Kidney epithelial cell (primary cell): ENCODE data around the gene COPE. TPM values are rescaled to one million over a fixed set of nuclear protein-coding genes. Genes with fewer than 3 reads are reported as not detected.
A peak's percentile ranks its signal among the peaks of the same experiment; 100 is the strongest.

Source experiments
- DNase-seq: peaks from one replicate; pipeline ENCODE4 v3.0.0-alpha.2; 2010; ENCODE audit warnings: low read depth
- H3K27me3 ChIP-seq: 2 replicates; pipeline ENCODE4 v1.6.0; 2011; ENCODE audit warnings: low read length; ENCODE audit not compliant: control insufficient read depth, insufficient read depth
- H3K36me3 ChIP-seq: 2 replicates; pipeline ENCODE4 v1.5.1; 2011; ENCODE audit warnings: low read length; ENCODE audit not compliant: control insufficient read depth, insufficient read depth
- H3K4me3 ChIP-seq: 2 replicates; pipeline ENCODE4 v1.5.1; 2011; ENCODE audit warnings: low read depth, mild to moderate bottlenecking, control low read depth, low read length
- total RNA-seq: library from RNA; depleted of rRNA; stranded (reverse); fragments of >200 nt; gene quantifications from 2 replicates; pipeline ENCODE4 v1.2.3, GENCODE V29; 2015
- TF ChIP-seq, protein P1 (sequence below): IDR thresholded peaks from 2 replicates; pipeline ENCODE4 v1.5.1; 2011; ENCODE audit warnings: mild to moderate bottlenecking, moderate library complexity, low read length, control low read depth, inconsistent platforms; ENCODE audit not compliant: insufficient read depth, poor library complexity, severe bottlenecking

Gene COPE
- total RNA-seq, 1 donor from 2014 or later: 437 TPM

DNA sequence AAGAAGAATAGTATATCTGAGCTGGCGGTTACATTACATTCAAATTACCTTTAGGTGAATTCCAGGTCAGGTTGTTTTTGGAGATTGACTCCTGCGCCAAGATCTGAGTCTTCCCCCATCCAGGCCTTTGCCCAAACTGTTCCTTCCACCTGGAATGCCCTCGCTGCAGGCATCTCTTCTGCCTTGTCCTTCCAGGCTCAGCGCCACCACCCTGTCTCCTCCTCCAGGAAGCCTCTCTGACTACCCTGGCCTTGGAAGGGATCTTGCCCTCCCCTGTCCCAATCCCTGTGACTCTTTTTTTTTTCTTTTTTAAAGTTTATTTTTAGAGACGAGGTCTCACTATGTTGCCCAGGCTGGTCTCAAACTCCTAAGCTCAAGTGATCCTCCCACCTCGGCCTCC, 23.5 kb upstream of the COPE start:
- DNase-seq: no peak
- TF ChIP-seq, protein P1, sequence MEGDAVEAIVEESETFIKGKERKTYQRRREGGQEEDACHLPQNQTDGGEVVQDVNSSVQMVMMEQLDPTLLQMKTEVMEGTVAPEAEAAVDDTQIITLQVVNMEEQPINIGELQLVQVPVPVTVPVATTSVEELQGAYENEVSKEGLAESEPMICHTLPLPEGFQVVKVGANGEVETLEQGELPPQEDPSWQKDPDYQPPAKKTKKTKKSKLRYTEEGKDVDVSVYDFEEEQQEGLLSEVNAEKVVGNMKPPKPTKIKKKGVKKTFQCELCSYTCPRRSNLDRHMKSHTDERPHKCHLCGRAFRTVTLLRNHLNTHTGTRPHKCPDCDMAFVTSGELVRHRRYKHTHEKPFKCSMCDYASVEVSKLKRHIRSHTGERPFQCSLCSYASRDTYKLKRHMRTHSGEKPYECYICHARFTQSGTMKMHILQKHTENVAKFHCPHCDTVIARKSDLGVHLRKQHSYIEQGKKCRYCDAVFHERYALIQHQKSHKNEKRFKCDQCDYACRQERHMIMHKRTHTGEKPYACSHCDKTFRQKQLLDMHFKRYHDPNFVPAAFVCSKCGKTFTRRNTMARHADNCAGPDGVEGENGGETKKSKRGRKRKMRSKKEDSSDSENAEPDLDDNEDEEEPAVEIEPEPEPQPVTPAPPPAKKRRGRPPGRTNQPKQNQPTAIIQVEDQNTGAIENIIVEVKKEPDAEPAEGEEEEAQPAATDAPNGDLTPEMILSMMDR: no peak
- H3K4me3 ChIP-seq: no peak overlapping the region
- H3K27me3 ChIP-seq: no peaks in the 10 kb centered on the region
- no peaks in the 10 kb centered on the region for H3K36me3 ChIP-seq

DNA sequence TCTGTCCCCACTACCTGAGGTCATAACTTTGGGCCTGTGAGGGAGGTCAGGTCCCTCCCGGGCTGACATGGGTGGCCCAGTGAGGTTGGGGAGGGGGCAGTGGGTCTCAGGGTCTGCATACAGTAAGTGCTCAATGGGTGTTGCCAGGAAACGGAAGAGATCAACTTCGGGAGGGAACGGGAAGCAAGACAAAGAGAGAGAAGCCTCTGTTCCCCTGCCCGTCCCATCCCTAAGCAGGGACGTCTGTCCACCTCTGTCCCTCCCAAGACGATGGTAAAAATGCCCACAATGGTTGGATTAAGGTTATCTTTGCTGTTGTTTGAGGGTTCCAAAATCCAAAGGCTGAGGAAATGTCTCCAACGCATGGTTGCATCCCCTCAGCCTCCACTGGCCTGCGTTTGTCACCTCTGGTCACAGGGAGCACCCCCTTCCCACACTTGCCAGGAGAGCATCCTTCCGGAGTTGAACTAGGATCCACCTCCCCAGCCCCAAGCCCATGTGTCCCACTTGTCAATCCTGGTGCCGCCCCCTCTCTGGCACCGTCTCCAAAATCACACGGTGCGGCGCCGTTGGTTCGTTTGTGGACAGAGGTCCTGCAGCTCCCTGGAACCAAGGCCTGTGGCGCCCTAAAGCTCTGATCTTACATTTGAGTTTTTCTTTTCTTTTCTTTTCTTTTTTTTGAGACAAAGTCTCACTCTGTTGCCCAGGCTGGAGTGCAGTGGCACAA, 22.6 kb upstream of the COPE start:
- Histone ChIP-seq H3K36me3 (no peaks in the 10 kb centered on the region), H3K4me3 (peak overlapping the region; percentile 16), H3K27me3 (no peaks in the 10 kb centered on the region)
- DNase-seq: no peak
- TF ChIP-seq, protein P1: no peak

DNA sequence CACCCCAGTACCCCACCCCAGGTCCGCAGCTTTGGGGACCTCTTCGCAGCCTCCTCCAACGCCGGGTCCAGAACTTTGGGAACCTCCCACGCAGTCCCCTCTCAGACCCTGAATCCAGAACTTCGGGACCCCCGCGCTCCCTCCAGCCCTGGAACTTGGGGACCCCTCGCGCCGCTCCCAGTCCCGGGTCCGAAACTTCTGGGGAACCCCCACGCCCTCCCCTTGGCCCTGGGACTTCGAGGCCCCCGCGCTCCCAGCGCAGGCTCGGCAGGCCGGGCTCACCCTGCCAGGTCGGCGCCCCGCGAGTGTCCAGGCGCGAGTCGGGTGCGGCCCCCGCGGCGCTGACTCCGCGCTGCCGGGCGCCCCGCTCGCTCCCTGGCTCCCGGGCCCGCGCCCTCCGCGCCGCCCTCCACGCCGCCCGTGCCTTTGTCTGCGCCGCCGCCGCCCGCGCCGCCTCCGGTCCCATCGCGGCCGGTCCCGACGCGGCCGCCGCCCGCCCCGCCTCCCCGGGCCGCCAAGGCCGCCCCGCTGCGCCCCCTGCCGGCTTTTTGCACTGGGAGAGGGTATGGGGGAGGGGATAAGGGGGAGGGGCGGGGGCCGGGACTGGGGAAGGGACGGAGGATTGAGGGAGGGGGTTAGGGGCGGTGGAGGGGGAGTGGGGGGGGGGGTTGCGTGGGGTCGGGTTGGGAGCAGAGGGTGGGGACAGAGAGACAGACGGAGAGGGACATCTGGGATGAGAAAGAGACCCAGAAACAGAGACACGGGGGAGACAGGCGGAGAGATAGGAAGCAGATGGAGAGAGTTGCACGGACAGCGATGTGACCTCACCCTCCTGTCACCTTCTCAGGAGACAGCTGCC, 21.8 kb upstream of the COPE start, which contains the start of gene HOMER3:
Gene HOMER3, minus strand, starts transcription at position 449 of the 859 bp plus-strand sequence. CDS start 2,235 bp downstream, outside the sequence.
- Histone ChIP-seq H3K27me3 (no peaks in the 10 kb centered on the region), H3K36me3 (no peaks in the 10 kb centered on the region), H3K4me3 (peak within 1 kb of the TSS; percentile 77)
- TF ChIP-seq, protein P1: peak; percentile 38
- no peak for DNase-seq

DNA sequence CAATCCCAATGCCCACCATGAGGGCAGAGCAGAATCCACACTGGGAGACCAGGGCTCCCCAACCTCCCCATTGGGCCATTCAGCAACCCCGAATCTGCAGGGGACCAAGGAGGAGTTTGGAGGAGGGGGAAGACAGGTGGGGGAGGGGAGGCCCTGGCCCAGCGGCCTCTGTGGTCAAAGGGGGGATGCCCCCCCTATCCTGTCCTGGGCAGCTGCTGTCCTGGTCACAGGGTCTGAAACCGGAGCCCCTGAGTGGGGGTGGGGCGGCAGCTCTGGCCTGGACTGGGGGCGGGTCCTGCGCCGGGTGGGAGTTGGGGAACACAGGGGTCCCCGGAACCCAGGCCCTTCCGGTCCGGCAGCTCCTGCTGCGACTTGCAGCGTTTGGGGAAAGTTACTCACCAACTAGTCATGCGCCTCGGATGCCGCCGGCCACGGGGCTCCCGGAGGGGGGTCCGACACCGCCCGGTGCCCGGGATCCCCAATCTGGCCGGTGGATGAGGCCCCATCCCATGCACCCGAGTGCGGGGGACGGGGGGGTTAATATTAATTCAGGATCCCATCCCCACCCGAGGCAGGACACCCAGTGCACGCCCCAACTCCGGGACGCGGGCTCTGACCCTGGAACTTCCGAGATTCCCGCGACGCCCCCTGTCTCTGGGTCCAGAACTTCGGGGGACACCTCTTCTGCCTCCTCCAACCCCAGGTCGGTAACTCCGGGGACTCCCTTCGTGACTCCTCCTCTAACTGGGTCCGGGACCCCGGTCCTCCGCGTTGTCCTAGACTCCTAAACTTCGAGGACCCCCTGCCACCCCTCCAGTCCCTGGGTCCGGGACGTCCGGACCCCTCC, 21.0 kb upstream of the COPE start:
- peak; percentile 12 for DNase-seq
- TF ChIP-seq, protein P1: peak; percentile 2
- H3K4me3 ChIP-seq: peak overlapping the region; percentile 77
- H3K27me3 ChIP-seq: no peaks in the 10 kb centered on the region
- no peaks in the 10 kb centered on the region for H3K36me3 ChIP-seq

DNA sequence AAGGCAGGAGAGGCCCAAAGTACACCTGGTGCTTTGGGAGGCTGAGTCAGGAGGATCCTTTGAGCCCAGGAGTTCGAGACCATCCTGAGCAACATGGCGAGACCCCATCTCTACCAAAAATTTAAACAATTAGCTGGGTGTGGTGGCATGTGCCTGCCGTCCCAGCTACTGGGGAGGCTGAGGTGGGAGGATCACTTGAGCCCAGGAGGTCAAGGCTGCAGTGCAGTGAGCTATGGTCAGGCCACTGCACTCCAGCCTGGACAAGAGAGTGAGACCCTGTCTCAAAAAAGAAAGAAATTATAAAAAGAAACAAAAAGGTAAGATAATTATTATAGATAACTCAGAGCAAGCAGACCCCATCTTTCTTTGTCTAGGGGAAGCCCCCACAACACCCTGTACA, 20.0 kb upstream of the COPE start:
- TF ChIP-seq, protein P1: no peak
- H3K36me3 ChIP-seq: peaks cover 1% of the 10 kb centered on the region
- H3K4me3 ChIP-seq: peak overlapping the region; percentile 77

More for the DNA sequence above, 20.0 kb upstream of the COPE start:
- no peak for DNase-seq
- no peaks in the 10 kb centered on the region for H3K27me3 ChIP-seq
